GM19023 (cell line): Measurements from ENCODE around the gene GRM7.

ENCODE experiments used
- ATAC-seq: cut with Tn5 transposase; IDR thresholded peaks from one replicate; pipeline ENCODE4 v1.9.1; 2021; ENCODE audit warnings: mild to moderate bottlenecking, moderate library complexity; ENCODE audit not compliant: unreplicated experiment

The GRM7 gene

GRCh38 chr3:6965881-6966280 is 105.0 kb downstream of the GRM7 start:
- ATAC-seq: no peak

GRCh38 chr3:6971933-6972332 is 111.0 kb downstream of the GRM7 start:
- ATAC-seq: no peak

- no peak for ATAC-seq
These were observed 124.9 kb downstream of the GRM7 start for GRCh38 chr3:6985848-6986247.

- ATAC-seq: no peak
These were observed 128.8 kb downstream of the GRM7 start for GRCh38 chr3:6989608-6990291.

- no peak for ATAC-seq
These were observed 133.3 kb downstream of the GRM7 start for GRCh38 chr3:6994081-6994668.

GRCh38 chr3:7000501-7000900 is 139.6 kb downstream of the GRM7 start:
- no peak for ATAC-seq

- ATAC-seq: no peak
These were observed 140.5 kb downstream of the GRM7 start for GRCh38 chr3:7001370-7001769.

- no peak for ATAC-seq
These were observed 154.9 kb downstream of the GRM7 start for GRCh38 chr3:7015683-7016440.

GRCh38 chr3:7025581-7026300 is 164.8 kb downstream of the GRM7 start:
- no peak for ATAC-seq

- ATAC-seq: no peak
These were observed 168.6 kb downstream of the GRM7 start for GRCh38 chr3:7029562-7029961.

GRCh38 chr3:7038394-7038793 is 177.5 kb downstream of the GRM7 start:
- ATAC-seq: no peak

GRCh38 chr3:7062714-7063113 is 201.8 kb downstream of the GRM7 start:
- no peak for ATAC-seq

- no peak for ATAC-seq
These were observed 209.5 kb downstream of the GRM7 start for GRCh38 chr3:7070461-7070860.

- ATAC-seq: no peak
These were observed 213.3 kb downstream of the GRM7 start for GRCh38 chr3:7074217-7074616.

GRCh38 chr3:7075117-7075516 is 214.2 kb downstream of the GRM7 start:
- ATAC-seq: no peak

GRCh38 chr3:7075901-7076300 is 215.0 kb downstream of the GRM7 start:
- ATAC-seq: no peak

- ATAC-seq: no peak
These were observed 221.3 kb downstream of the GRM7 start for GRCh38 chr3:7082244-7082643.

GRCh38 chr3:7086417-7086816 is 225.5 kb downstream of the GRM7 start:
- ATAC-seq: no peak

GRCh38 chr3:7095116-7095515 is 234.2 kb downstream of the GRM7 start:
- no peak for ATAC-seq

- no peak for ATAC-seq
These were observed 239.2 kb downstream of the GRM7 start for GRCh38 chr3:7100136-7100535.

- no peak for ATAC-seq
These were observed 245.7 kb downstream of the GRM7 start for GRCh38 chr3:7106635-7107034.
